ENCODE measurements around the gene MRPL39.

DNA sequence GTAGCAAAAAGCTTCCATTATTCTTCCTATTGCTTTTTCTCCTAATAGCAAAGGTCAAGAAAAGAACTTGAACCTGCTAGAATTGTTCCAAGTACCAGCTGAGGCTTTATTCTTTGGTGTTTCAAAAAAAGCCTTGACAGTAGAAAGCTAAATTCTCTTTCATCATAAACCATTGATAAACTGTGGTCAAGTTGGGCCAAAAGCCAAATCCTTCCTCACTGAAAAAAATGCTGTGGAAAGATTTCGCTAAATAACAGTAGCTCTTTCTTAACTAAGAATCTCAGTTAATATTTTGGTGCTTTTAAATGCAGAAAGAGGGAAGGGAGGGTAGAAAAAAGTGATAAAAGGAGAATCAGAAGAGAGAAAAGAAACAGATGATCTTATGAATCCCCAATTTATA lies 17.8 kb upstream of the MRPL39 start:
- TF ChIP-seq SUZ12 (IDR thresholded peaks at IDR 0.05; ENCODE audit: extremely low read depth, insufficient read depth, insufficient read length) (no peak), YY1 (IDR thresholded peaks at IDR 0.05; ENCODE audit: insufficient read depth, insufficient read length) (no peak)
